B cell (primary cell): Measurements from ENCODE around the gene MRPL20.

Experiments
- EZH2 ChIP-seq: IDR thresholded peaks from 2 replicates; pipeline ENCODE4 v1.6.1; 2012; ENCODE audit warnings: borderline replicate concordance, low read depth, mild to moderate bottlenecking, moderate library complexity, low read length; ENCODE audit not compliant: insufficient read depth, poor library complexity, severe bottlenecking
- TF ChIP-seq, protein P1 (sequence below): fragments of 200-600 bp; IDR thresholded peaks from one replicate; pipeline ENCODE4 v1.8.0; 2022; ENCODE audit warnings: antibody characterized with exemption, mild to moderate bottlenecking

DNA sequence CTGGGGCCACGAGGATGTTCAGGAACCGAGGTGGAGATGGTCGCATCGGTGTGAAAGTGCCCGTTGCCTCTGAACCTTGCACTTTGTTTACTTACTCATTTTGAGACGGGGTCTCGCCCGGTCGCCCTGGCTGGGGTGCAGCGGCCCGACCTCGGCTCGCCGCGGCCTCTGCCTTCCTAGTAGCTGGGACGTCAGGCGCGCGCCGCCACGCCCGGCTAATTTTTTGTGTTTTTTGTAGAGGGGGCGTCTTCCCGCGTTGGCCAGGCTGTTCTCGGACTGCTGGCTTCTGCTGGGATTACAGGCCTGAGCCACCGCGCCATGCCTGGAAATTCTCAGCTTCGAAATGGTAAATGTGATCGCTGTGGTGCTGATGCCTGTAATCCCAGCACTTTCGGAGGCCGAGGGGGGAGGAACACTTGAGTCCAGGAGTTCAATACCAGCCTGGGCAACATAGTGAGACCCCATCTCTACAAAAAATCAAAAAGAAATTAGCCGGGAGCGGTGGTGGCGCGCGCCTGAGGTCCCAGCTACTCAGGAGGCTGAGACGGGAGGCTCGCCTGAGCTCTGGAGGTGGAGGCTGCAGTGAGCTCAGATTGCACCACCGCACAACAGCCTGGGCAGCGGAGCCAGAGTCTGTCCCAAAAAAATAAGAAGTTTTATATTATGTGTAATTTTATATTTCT lies 684 bp upstream of the MRPL20 start:
- TF ChIP-seq, protein P1, sequence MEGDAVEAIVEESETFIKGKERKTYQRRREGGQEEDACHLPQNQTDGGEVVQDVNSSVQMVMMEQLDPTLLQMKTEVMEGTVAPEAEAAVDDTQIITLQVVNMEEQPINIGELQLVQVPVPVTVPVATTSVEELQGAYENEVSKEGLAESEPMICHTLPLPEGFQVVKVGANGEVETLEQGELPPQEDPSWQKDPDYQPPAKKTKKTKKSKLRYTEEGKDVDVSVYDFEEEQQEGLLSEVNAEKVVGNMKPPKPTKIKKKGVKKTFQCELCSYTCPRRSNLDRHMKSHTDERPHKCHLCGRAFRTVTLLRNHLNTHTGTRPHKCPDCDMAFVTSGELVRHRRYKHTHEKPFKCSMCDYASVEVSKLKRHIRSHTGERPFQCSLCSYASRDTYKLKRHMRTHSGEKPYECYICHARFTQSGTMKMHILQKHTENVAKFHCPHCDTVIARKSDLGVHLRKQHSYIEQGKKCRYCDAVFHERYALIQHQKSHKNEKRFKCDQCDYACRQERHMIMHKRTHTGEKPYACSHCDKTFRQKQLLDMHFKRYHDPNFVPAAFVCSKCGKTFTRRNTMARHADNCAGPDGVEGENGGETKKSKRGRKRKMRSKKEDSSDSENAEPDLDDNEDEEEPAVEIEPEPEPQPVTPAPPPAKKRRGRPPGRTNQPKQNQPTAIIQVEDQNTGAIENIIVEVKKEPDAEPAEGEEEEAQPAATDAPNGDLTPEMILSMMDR: no peak
- no peak for TF ChIP-seq EZH2
